ENCODE results near the gene NRG3.

GRCh38 chr10:82249141-82249540 is 374.1 kb downstream of the NRG3 start:
- TF ChIP-seq POLR2A (IDR thresholded peaks at IDR 0.05) = no peak
- TF ChIP-seq, protein P1, sequence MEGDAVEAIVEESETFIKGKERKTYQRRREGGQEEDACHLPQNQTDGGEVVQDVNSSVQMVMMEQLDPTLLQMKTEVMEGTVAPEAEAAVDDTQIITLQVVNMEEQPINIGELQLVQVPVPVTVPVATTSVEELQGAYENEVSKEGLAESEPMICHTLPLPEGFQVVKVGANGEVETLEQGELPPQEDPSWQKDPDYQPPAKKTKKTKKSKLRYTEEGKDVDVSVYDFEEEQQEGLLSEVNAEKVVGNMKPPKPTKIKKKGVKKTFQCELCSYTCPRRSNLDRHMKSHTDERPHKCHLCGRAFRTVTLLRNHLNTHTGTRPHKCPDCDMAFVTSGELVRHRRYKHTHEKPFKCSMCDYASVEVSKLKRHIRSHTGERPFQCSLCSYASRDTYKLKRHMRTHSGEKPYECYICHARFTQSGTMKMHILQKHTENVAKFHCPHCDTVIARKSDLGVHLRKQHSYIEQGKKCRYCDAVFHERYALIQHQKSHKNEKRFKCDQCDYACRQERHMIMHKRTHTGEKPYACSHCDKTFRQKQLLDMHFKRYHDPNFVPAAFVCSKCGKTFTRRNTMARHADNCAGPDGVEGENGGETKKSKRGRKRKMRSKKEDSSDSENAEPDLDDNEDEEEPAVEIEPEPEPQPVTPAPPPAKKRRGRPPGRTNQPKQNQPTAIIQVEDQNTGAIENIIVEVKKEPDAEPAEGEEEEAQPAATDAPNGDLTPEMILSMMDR (IDR thresholded peaks at IDR 0.05) = no peak
